ENCODE data around the gene CD70.
"Not testable (repeated sequence)": the region's sequence is repeated elsewhere in the genome, so short reads cannot be mapped to it uniquely, and the experiment has no call there.

The CD70 gene, protein sequence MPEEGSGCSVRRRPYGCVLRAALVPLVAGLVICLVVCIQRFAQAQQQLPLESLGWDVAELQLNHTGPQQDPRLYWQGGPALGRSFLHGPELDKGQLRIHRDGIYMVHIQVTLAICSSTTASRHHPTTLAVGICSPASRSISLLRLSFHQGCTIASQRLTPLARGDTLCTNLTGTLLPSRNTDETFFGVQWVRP

DNA sequence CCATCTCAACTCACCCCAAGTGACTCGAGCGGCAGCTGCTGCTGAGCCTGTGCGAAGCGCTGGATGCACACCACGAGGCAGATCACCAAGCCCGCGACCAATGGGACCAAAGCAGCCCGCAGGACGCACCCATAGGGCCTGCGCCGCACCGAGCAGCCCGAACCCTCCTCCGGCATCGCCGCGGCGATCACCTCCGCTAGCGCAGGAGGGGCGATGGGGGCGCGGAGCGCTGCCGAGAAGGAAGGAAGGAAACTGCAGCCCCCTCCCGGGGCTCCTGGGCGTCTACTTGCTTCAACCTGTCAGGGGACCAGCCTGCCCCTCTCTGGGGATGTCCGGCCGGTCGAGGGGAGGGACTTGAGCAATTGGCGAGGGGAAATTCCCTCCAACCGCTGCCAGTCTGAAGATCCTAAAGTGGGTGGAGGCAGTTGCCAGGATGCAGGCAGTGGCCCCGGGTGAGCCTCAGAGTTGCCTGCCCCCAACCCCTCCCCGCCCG is at the start of gene CD70:
TSS of gene CD70 (minus strand) at position 324 of the 493 bp plus-strand sequence. CDS start at position 176, 148 bp downstream.
- peak; percentile 46 to 48 for DNase-seq (ENCODE audit: low read depth in 2 of 2)

DNA sequence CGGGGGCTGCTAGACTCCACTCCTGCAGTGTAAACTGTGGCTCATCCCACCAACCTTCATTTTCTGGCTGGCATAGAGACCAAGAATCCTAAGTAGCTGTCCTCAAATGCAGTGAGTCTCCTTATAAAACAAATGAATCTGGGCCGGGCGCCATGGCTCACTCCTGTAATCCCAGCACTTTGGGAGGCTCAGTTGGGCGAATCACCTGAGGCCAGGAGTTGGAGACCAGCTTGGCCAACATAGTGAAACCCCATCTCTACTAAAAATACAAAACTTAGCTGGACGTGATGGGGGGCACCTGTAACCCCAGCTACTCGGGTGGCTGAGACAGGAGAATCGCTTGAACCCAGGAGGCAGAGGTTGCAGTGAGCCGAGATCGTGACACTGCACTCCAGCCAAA is 49.4 kb upstream of the CD70 start:
- DNase-seq (ENCODE audit: low read depth in 2 of 2) = not testable (repeated sequence)

GRCh38 chr19:6639439-6639838 is 48.5 kb upstream of the CD70 start:
- DNase-seq (ENCODE audit: low read depth in 2 of 2) = no peak

DNA sequence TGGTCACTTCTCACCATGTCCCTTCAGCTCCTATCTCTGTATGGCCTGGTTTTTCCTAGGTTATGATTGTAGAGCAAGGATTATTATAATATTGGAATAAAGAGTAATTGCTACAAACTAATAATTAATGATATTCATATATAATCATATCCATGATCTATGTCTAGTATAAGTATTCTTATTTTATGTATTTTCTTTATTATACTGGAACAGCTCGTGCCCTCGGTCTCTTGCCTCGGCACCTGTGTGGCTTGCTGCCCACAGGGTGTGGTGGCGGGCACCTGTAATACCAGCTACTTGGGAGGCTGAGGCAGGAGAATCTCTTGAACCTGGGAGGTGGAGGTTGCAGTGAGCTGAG is 42.5 kb upstream of the CD70 start:
- DNase-seq (ENCODE audit: low read depth in 2 of 2) = not testable (repeated sequence)

DNA sequence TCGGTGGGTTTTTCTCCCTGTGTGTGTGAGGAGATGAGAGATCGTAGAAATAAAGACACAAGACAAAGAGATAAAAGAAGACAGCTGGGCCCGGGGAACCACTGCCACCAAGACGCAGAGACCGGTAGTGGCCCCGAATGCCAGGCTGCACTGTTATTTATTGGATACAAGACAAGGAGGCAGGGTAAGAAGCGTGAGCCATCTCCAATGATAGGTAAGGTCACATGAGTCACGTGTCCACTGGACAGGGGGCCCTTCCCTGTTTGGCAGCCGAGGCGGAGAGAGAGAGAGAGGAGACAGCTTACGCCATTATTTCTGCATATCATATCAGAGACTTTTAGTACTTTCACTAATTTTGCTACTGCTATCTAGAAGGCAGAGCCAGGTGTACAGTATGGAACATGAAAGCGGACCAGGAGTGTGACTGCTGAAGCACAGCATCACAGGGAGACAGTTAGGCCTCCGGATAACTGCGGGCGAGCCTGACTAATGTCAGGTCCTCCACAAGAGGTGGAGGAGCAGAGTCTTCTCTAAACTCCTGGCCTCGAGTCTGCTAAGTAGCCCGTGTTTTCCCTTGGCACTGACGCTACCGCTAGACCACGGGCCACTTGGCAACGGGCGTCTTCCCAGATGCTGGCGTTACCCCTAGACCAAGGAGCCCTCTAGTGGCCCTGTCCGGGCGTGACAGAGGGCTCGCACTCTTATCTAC is 42.0 kb upstream of the CD70 start:
- DNase-seq (ENCODE audit: low read depth in 2 of 2) = peak; percentile 43 to 44

- peak; percentile 51 to 52 for DNase-seq (ENCODE audit: low read depth in 2 of 2)
Observed at GRCh38 chr19:6632002-6632621, 41.2 kb upstream of the CD70 start.

DNA sequence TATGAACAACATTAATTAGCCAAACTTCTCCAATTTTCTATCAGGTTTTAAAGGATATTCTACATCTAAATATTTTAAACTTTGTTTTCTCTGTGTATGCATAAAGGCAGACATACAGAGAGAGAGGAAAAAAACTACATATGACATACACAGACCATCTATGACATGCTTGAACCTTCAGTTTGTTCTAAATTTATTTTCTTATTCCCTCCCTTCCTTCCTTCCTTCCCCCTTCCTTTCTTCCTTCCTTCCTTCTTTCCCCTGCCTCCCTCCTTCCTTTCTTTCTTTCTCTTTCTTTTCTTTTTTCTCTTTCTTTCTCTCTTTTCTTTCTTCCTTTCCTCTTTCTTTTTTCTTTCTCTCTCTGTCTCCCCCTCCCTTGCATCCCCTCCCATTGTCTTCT is 35.8 kb upstream of the CD70 start:
- DNase-seq (ENCODE audit: low read depth in 2 of 2) = no peak

DNA sequence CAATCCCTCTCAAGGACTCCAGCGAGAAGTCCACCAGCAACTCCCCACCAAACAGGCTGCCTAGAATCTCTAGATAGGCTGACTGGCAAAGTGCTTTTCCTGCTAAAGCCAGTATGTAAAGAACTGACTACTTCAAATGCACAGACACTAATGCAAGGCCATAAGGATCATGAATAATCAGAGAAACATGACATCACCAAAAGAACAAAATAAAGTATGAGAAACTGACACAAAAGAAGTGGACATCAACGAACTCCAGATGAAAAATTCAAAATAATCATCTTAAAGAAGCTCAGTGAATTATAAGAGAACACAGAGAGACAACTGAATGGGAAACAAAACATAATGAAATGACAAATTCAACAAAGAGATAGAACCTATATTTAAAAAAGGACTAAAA is 26.4 kb upstream of the CD70 start:
- DNase-seq (ENCODE audit: low read depth in 2 of 2) = no peak

DNA sequence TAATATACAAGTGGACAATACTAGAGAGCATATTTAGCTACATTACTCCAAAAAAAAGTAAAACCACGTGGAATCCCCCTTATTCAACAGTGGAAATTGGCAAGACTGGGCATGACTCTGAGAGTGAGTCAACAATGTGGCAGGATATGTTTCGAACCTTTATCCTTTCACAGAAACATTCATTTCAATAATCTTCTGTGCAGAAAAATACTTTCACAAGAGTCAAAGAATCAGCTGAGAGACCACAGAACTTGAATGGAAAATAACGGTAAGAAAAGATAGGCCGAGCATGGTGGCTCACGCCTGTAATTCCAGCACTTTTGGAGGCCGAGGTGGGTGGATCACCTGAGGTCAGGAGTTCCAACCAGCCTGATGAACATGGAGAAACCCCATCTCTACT is 25.1 kb upstream of the CD70 start:
- no peak for DNase-seq (ENCODE audit: low read depth in 2 of 2)

GRCh38 chr19:6613711-6614110 is 22.8 kb upstream of the CD70 start:
- DNase-seq (ENCODE audit: low read depth in 2 of 2) = no peak

GRCh38 chr19:6610934-6611852 is 20.2 kb upstream of the CD70 start:
- DNase-seq (ENCODE audit: low read depth in 2 of 2) = no peak

DNA sequence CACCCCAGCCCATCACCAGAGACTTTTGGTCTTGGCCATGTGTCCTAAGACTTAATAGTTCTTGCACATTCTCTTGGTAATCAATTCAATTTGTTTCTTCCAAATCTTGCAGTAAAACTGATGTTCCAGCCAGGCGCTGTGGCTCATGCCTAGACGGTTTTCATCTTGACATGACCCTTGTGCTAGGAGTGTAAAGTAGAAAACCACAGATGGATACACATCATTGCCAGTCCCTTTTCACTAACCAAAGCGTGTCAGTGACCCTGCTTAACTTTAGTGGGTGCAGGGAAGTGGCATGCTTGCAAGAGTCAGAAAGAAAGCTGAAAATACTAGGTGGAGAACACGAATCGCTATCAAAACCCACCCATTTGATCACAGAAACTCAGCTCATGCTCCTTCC is 18.0 kb upstream of the CD70 start:
- DNase-seq (ENCODE audit: low read depth in 2 of 2) = no peak

GRCh38 chr19:6608146-6608545 is 17.2 kb upstream of the CD70 start:
- not testable (repeated sequence) for DNase-seq (ENCODE audit: low read depth in 2 of 2)

DNA sequence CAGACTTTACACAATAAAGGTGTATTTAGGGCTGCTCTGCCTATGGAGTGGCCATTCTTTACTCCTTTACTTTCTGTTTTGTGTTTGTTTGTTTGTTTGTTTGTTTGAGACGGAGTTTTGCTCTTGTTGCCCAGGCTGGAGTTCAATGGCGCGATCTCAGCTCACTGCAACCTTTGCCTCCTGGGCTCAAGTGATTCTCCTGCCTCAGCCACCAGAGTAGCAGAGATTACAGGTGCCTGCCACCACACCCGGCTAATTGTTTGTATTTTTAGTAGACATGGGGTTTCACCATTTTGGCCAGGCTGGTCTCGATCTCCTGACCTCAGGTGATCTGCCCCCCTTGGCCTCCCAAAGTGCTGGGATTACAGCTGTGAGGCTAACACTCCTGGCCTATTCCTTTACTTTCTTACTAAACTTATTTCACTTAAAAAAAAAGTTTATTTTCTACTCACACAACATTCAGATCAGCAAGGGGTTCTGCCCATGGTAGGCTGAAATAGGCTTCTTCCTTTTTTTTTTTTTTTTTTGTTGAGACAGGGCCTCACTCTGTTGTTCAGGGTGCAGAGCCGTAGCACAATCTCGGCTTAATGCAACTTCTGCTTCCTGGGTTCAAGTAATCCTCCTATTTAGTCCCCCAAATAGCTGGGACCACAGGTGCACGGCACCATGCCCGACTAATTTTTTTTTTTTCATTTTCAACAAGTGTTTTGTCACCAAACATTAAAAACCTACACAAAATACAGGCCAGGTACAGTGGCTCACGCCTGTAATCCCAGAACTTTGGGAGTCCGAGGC is 15.5 kb upstream of the CD70 start:
- DNase-seq (ENCODE audit: low read depth in 2 of 2) = not testable (repeated sequence)

GRCh38 chr19:6604906-6605305 is 14.0 kb upstream of the CD70 start:
- DNase-seq (ENCODE audit: low read depth in 2 of 2) = no peak

- DNase-seq (ENCODE audit: low read depth in 2 of 2) = no peak
Observed at GRCh38 chr19:6602729-6603114, 11.8 kb upstream of the CD70 start.

DNA sequence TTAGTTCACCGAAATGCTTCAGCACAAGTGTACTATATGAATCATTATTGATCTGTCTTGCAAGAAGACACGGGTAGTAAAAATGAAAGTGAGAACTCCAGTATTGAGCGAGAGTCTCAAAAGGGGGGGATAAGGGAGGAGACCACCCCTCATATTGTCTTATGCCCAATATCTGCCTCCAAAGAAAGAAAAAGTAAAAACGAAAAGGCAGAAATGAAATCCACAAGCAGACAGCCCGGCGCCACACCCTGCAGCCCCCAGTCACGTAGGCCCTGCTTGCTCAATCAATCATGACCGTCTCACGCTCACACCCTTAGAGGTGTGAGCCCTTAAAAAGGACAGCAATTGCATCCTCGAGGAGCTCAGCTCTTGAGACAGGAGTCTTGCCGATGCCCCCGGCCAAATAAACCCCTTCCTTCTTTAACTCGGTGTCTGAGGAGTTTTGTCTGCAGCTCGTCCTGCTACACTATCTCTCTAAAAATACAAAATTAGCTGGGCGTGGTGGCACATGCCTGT is 10.6 kb upstream of the CD70 start:
- not testable (repeated sequence) for DNase-seq (ENCODE audit: low read depth in 2 of 2)

- DNase-seq (ENCODE audit: low read depth in 2 of 2) = not testable (repeated sequence)
Observed at GRCh38 chr19:6600951-6601536, 10.1 kb upstream of the CD70 start.

- no peak for DNase-seq (ENCODE audit: low read depth in 2 of 2)
Observed at GRCh38 chr19:6599866-6600454, 9.0 kb upstream of the CD70 start.

DNA sequence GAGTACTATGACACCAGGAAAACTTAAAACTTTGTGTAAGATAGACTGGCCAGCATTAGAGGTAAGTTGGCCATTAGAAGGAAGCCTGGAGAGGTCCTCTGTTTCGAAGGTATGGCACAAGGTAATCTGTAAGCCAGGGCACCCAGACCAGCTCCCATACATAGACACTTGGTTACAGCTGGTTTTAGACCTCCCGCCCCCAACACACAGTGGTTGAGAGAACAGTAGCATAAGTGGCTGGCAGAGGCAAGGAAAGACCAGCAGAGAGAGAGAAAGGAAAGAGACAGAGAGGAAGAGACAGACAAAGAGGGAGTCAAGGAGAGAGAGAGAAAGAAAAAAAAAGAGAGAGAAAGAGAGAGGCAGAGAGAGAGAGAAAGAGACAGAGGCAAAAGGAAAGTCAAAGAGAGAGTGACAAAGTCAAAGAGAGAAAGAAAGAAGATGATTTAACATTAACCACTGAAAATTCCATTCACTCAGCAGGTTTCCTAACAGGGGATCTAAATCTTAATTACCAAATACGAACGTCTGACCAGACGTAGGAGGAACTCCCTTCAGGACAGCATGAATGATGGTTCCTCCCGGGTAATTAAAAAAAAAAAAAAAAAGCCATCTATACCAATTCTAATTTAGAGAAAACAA is 7.4 kb upstream of the CD70 start:
- not testable (repeated sequence) for DNase-seq (ENCODE audit: low read depth in 2 of 2)
